Spleen (tissue), 11 donors: Measurements from ENCODE around the gene PCP2. TPM values are rescaled to one million over a fixed set of nuclear protein-coding genes. Genes with fewer than 3 reads are reported as not detected.

Source experiments
- DNase-seq: peaks from one replicate; pipeline ENCODE4 v3.0.0-alpha.2; 2020
- H3K27ac ChIP-seq, 8 donors: fragments of 200-600 bp; sonication (generic) in 7 of 8; 1 replicate in 4 of 8; 2 replicates in 4 of 8; pipeline versions ENCODE4 v1.5.0 to v1.8.0; 2016 to 2021; ENCODE audit warnings: inconsistent platforms in 4 of 8, mild to moderate bottlenecking in 4 of 8, moderate library complexity in 1 of 8
- H3K27me3 ChIP-seq, 7 donors: fragments of 200-600 bp; sonication (generic) in 6 of 7; replicated peaks in 1 of 7; 1 replicate in 4 of 7; 2 replicates in 3 of 7; pipeline versions ENCODE4 v1.5.0 to v1.8.0; 2016 to 2021; ENCODE audit warnings: inconsistent platforms in 3 of 7, mild to moderate bottlenecking in 1 of 7
- H3K36me3 ChIP-seq, 6 donors: fragments of 200-600 bp; sonication (generic) in 5 of 6; 1 replicate in 4 of 6; 2 replicates in 2 of 6; pipeline versions ENCODE4 v1.5.0 to v1.8.0; 2016 to 2021; ENCODE audit warnings: inconsistent platforms in 2 of 6
- H3K4me1 ChIP-seq, 6 donors: fragments of 200-600 bp; sonication (generic) in 5 of 6; 1 replicate in 3 of 6; 2 replicates in 3 of 6; pipeline versions ENCODE4 v1.5.0 to v1.8.0; 2016 to 2021; ENCODE audit warnings: inconsistent platforms in 3 of 6
- H3K4me3 ChIP-seq, 8 donors: fragments of 200-600 bp; sonication (generic) in 7 of 8; 1 replicate in 4 of 8; 2 replicates in 4 of 8; pipeline versions ENCODE4 v1.5.0 to v1.8.0; 2016 to 2021; ENCODE audit warnings: inconsistent platforms in 4 of 8, mild to moderate bottlenecking in 4 of 8, moderate library complexity in 2 of 8
- H3K9me3 ChIP-seq, 8 donors: fragments of 200-600 bp; sonication (generic) in 7 of 8; 1 replicate in 4 of 8; 2 replicates in 4 of 8; pipeline versions ENCODE4 v1.5.0 to v1.8.0; 2016 to 2021; ENCODE audit warnings: inconsistent platforms in 4 of 8
- POLR2A ChIP-seq, 3 donors: fragments of 450-650 bp; IDR thresholded peaks; one replicate each; pipeline ENCODE4 v1.5.1; 2017; ENCODE audit warnings: antibody characterized with exemption in 3 of 3, mild to moderate bottlenecking in 1 of 3
- POLR2AphosphoS5 ChIP-seq, 3 donors: sonication (generic); formaldehyde crosslinking; IDR thresholded peaks; one replicate each; pipeline ENCODE4 v1.5.1; 2017; ENCODE audit warnings: antibody characterized with exemption in 3 of 3
- WGBS, 5 donors: extraction: QIAGEN DNeasy Blood & Tissue Kit in 3 of 5; methylation state at CpG; one replicate each; pipeline versions ENCODE4 v1.1.5 to v1.1.7; 2013 to 2018; 5-methylcytosine and 5-hydroxymethylcytosine counted together
- intact Hi-C: fragments of 100-400 bp; cut with DNase I; formaldehyde crosslinking; loops from one replicate; pipeline ENCODE4 v1.15.0; 2023; ENCODE audit warnings: low total_unique reads
- microRNA-seq, 3 donors: library from miRNA; unstranded; fragments of <30 nt; microRNA quantifications; one replicate each; pipeline versions ENCODE4 to v1.1.0, GENCODE V29; 2019 to 2020
- polyA plus RNA-seq, 3 donors: library from polyadenylated mRNA; stranded (reverse); fragments of 200-250 nt; gene quantifications; one replicate each; pipeline ENCODE4 v1.2.1, GENCODE V29; 2013
- small RNA-seq, 4 donors: library from RNA; depleted of rRNA; stranded (forward); fragments of <200 nt; gene quantifications; one replicate each; pipeline ENCODE3, GENCODE V24; 2016
- total RNA-seq, 7 donors: library from RNA; depleted of rRNA in 3 of 7; stranded (reverse); fragments of >200 nt in 3 of 7; fragmentation: NEBNext Ultra II Directional in 4 of 7; extraction: Animal tissue kit (Norgen Biotek cat#: 25700) in 4 of 7; gene quantifications; one replicate each; pipeline versions ENCODE4 v1.1.0 to v1.2.1, GENCODE V29; 2016 to 2021
- TF ChIP-seq, protein P1 (sequence below), 11 experiments: fragments of 200-600 bp in 7 of 11; fragments of 450-650 bp in 4 of 11; sonication (generic) in 4 of 11; IDR thresholded peaks in 8 of 11; conservative IDR thresholded peaks in 3 of 11; 1 replicate in 7 of 11; 2 replicates in 4 of 11; pipeline versions ENCODE4 v1.4.0 to v1.8.0; 2016 to 2021; ENCODE audit warnings: antibody characterized with exemption in 11 of 11, inconsistent platforms in 4 of 11, mild to moderate bottlenecking in 1 of 11
- donor health status: healthy with polysubstance abuse.
- donor health status: DM: no; HTN: no; CAD: no; lungs with moderate emphysema.
- donor health status: DM: no; HTN: no; CAD: no.
- donor health status: Bipolar disorder and iron deficiency.
- donor health status: healthy.
- donor health status: DM: no; HTN: no; CAD: no.
- donor health status: DM: yes; HTN: yes; CAD: no.

Gene PCP2
- total and polyA plus RNA-seq, 10 donors, result 1.5 to 5.9 (median 2.5) TPM; not detected in 1

DNA sequence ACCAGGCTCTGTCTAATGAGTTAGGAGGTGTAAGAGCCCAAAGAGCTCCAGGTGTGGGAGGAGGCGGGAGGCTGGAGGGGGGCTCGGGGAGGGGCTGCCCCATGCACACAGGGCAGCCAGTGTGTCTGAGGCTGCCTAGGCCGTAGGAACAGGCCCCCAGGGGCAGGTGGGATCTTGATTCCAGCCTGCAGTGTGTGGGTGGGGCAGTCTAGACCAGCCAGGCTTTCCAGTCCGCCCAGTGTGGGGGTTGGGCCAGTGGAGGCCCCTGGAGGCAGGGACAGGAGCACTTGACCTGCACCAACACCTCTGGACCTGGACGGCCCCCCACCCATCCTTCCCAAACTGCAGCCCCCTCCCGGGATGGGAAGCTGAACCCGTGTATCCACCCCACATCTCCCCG lies 43.3 kb downstream of the PCP2 start:
- TF ChIP-seq, protein P1, sequence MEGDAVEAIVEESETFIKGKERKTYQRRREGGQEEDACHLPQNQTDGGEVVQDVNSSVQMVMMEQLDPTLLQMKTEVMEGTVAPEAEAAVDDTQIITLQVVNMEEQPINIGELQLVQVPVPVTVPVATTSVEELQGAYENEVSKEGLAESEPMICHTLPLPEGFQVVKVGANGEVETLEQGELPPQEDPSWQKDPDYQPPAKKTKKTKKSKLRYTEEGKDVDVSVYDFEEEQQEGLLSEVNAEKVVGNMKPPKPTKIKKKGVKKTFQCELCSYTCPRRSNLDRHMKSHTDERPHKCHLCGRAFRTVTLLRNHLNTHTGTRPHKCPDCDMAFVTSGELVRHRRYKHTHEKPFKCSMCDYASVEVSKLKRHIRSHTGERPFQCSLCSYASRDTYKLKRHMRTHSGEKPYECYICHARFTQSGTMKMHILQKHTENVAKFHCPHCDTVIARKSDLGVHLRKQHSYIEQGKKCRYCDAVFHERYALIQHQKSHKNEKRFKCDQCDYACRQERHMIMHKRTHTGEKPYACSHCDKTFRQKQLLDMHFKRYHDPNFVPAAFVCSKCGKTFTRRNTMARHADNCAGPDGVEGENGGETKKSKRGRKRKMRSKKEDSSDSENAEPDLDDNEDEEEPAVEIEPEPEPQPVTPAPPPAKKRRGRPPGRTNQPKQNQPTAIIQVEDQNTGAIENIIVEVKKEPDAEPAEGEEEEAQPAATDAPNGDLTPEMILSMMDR (IDR thresholded peaks at IDR 0.05 in 8 of 11, conservative IDR thresholded peaks at IDR 0.05 in 3 of 11), result no peak
- TF ChIP-seq POLR2A (IDR thresholded peaks at IDR 0.05) (no peak), POLR2AphosphoS5 (IDR thresholded peaks at IDR 0.05) (no peak)
- WGBS, 5 donors, result 61 to 74% (median 68%) methylated on average over 3 to 8 of the region's 8 CpGs
- H3K9me3 ChIP-seq, result no peaks in the 10 kb centered on the region
- H3K4me1 ChIP-seq, result peaks cover 0 to 3% (median under 1%) of the 10 kb centered on the region in 6 donors
- intact Hi-C loops, result no loop called here
- H3K4me3 ChIP-seq, result no peak overlapping the region
- no peaks in the 10 kb centered on the region for H3K36me3 ChIP-seq
- DNase-seq, result no peak
- peaks cover 0 to 68% (median 9%) of the 10 kb centered on the region in 7 donors for H3K27me3 ChIP-seq
- no peak overlapping the region for H3K27ac ChIP-seq

DNA sequence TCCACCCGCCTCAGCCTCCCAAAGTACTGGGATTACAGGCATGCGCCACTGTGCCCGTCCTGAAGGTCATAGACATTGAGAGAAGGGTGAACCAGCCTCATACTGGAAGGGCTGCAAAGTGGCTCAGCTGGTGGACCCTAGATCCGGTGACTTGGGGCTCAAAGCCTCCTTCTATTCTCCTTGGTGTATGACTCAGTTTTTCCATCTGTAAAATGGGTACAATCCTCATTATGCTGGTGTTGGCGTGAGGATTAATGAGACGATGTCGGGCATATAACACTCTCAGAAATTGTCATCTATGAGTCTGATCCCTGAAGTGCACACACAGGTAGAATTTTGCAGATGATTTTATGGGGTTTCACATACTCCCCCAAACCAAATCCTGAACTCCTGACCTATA lies 43.7 kb downstream of the PCP2 start:
- no peaks in the 10 kb centered on the region for H3K36me3 ChIP-seq
- no peak overlapping the region for H3K4me3 ChIP-seq
- H3K9me3 ChIP-seq, result no peaks in the 10 kb centered on the region
- intact Hi-C loops, result no loop called here
- WGBS, 5 donors, result 79 to 96% (median 87%) methylated on average over 5 to 7 of the region's 7 CpGs
- DNase-seq, result no peak
- no peak overlapping the region for H3K27ac ChIP-seq
- TF ChIP-seq POLR2A (IDR thresholded peaks at IDR 0.05) (no peak), POLR2AphosphoS5 (IDR thresholded peaks at IDR 0.05) (no peak)
- TF ChIP-seq, protein P1 (IDR thresholded peaks at IDR 0.05 in 8 of 11, conservative IDR thresholded peaks at IDR 0.05 in 3 of 11), result no peak
- peaks cover 0 to 64% (median 7%) of the 10 kb centered on the region in 7 donors for H3K27me3 ChIP-seq
- H3K4me1 ChIP-seq, result no peaks in the 10 kb centered on the region

DNA sequence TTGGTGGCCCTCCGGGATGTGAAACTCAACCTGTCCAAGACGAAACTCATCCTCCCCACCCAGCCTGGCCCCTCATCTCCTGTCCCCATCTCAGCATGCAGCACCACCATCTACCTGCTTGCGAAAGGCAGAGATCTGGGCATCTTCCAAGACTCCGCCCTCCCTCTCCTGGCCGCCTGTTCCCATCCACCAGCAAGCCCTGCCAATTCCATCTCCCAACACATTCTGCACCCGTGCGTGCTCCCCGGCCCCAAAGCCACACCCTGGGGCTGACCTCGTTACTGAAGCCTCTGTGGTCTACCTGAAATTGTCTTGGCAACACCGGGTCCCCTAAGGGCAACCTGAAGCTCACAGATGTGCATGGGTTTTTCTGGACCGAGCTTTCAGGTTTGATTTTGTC lies 51.1 kb downstream of the PCP2 start:
- no peaks in the 10 kb centered on the region for H3K9me3 ChIP-seq
- TF ChIP-seq, protein P1 (IDR thresholded peaks at IDR 0.05 in 8 of 11, conservative IDR thresholded peaks at IDR 0.05 in 3 of 11), result no peak
- TF ChIP-seq POLR2AphosphoS5 (IDR thresholded peaks at IDR 0.05) (no peak), POLR2A (IDR thresholded peaks at IDR 0.05) (no peak)
- H3K4me1 ChIP-seq, result no peaks in the 10 kb centered on the region
- DNase-seq, result no peak
- H3K4me3 ChIP-seq, result no peak overlapping the region
- H3K27me3 ChIP-seq, result peaks cover 0 to 6% (median 0%) of the 10 kb centered on the region in 7 donors
- 61 to 76% (median 70%) methylated on average over 11 of the region's 11 CpGs for WGBS, 5 donors
- intact Hi-C loops, result no loop called here
- no peak overlapping the region for H3K27ac ChIP-seq
- H3K36me3 ChIP-seq, result no peaks in the 10 kb centered on the region

Small RNA genes lying within 50 kb of the gene (microRNA-seq; reads per million reads assigned to microRNA genes)
- 0 reads per million in 3 donors for gene MIR6792

Small RNA genes lying within 50 kb of the gene (small RNA-seq; reads per million reads assigned to genes)
- 0 reads per million in 4 donors for gene MIR6792

Other genes starting within 250 kb of the PCP2 start
- gene PEX11G, start 144.7 kb downstream of the PCP2 start, total RNA-seq, result 1 to 10 TPM; 2.3 to 9.6 (median 5.2) TPM
- 1 to 10 TPM; 3.4 to 7.8 (median 4.0) TPM for gene PEX11G, start 144.7 kb downstream of the PCP2 start, polyA plus RNA-seq
- 10 to 100 TPM; 22.8 to 50.5 (median 43.6) TPM for gene ZNF358, start 117.6 kb downstream of the PCP2 start, total RNA-seq
- 10 to 100 TPM; 23.8 to 44.6 (median 30.6) TPM for gene ZNF358, start 117.6 kb downstream of the PCP2 start, polyA plus RNA-seq
- gene MCOLN1, start 111.1 kb downstream of the PCP2 start, total RNA-seq, result 100 to 1,000 TPM in 6 of 7 donors, 10 to 100 TPM in 1; 76.9 to 166 (median 131) TPM
- 100 to 1,000 TPM in 1 of 3 donors, 10 to 100 TPM in 2; 25.1 to 106 (median 68.5) TPM for gene MCOLN1, start 111.1 kb downstream of the PCP2 start, polyA plus RNA-seq
- gene PNPLA6, start 98.0 kb downstream of the PCP2 start, total RNA-seq, result 100 to 1,000 TPM; 125 to 225 (median 151) TPM
- 100 to 1,000 TPM in 2 of 3 donors, 10 to 100 TPM in 1; 51.0 to 142 (median 130) TPM for gene PNPLA6, start 98.0 kb downstream of the PCP2 start, polyA plus RNA-seq
- 1 to 10 TPM in 3 of 7 donors, under 1 TPM in 4; 0.28 to 1.5 (median 0.85) TPM for gene CAMSAP3, start 37.9 kb downstream of the PCP2 start, total RNA-seq
- gene CAMSAP3, start 37.9 kb downstream of the PCP2 start, polyA plus RNA-seq, result under 1 TPM; 0.52 to 0.77 (median 0.76) TPM
- 10 to 100 TPM; 37.2 to 52.2 (median 41.4) TPM for gene XAB2, start 4.2 kb downstream of the PCP2 start, total RNA-seq
- gene XAB2, start 4.2 kb downstream of the PCP2 start, polyA plus RNA-seq, result 10 to 100 TPM; 31.8 to 49.0 (median 48.3) TPM
- gene PET100, start 3.9 kb downstream of the PCP2 start, total RNA-seq, result 10 to 100 TPM in 6 of 7 donors, 1 to 10 TPM in 1; 8.7 to 94.5 (median 77.3) TPM
- 100 to 1,000 TPM; 111 to 130 (median 125) TPM for gene PET100, start 3.9 kb downstream of the PCP2 start, polyA plus RNA-seq
- gene STXBP2, start 3.4 kb upstream of the PCP2 start, total RNA-seq, result 100 to 1,000 TPM; 144 to 455 (median 185) TPM
- gene STXBP2, start 3.4 kb upstream of the PCP2 start, polyA plus RNA-seq, result 100 to 1,000 TPM in 1 of 3 donors, 10 to 100 TPM in 2; 58.8 to 198 (median 94.4) TPM
- 10 to 100 TPM in 4 of 7 donors, 1 to 10 TPM in 3; 5.4 to 44.0 (median 12.4) TPM for gene RETN, start 35.3 kb upstream of the PCP2 start, total RNA-seq
- gene RETN, start 35.3 kb upstream of the PCP2 start, polyA plus RNA-seq, result 10 to 100 TPM; 26.0 to 60.6 (median 51.1) TPM
- gene MCEMP1, start 43.4 kb upstream of the PCP2 start, total RNA-seq, result 10 to 100 TPM; 12.9 to 95.6 (median 28.7) TPM
- 10 to 100 TPM in 2 of 3 donors, 1 to 10 TPM in 1; 3.9 to 23.7 (median 11.7) TPM for gene MCEMP1, start 43.4 kb upstream of the PCP2 start, polyA plus RNA-seq
- 10 to 100 TPM; 47.2 to 88.5 (median 77.4) TPM for gene TRAPPC5, start 47.1 kb upstream of the PCP2 start, total RNA-seq
- gene TRAPPC5, start 47.1 kb upstream of the PCP2 start, polyA plus RNA-seq, result 100 to 1,000 TPM in 2 of 3 donors, 10 to 100 TPM in 1; 94.3 to 159 (median 128) TPM
- 100 to 1,000 TPM in 1 of 7 donors, 10 to 100 TPM in 6; 26.4 to 121 (median 47.0) TPM for gene FCER2, start 68.4 kb upstream of the PCP2 start, total RNA-seq
- 100 to 1,000 TPM in 2 of 3 donors, 10 to 100 TPM in 1; 48.0 to 108 (median 105) TPM for gene FCER2, start 68.4 kb upstream of the PCP2 start, polyA plus RNA-seq
- gene CLEC4G, start 98.4 kb upstream of the PCP2 start, total RNA-seq, result 1 to 10 TPM in 3 of 7 donors, under 1 TPM in 3, not detected in 1; 0.34 to 4.0 (median 0.88) TPM
- 1 to 10 TPM in 2 of 3 donors, under 1 TPM in 1; 0.50 to 1.3 (median 1.0) TPM for gene CLEC4G, start 98.4 kb upstream of the PCP2 start, polyA plus RNA-seq
- gene CD209, start 113.8 kb upstream of the PCP2 start, total RNA-seq, result 10 to 100 TPM in 2 of 7 donors, 1 to 10 TPM in 5; 1.1 to 22.2 (median 2.2) TPM
- under 1 TPM; 0.42 to 0.56 (median 0.46) TPM for gene CD209, start 113.8 kb upstream of the PCP2 start, polyA plus RNA-seq
- 1 to 10 TPM in 1 of 7 donors, under 1 TPM in 1, not detected in 5; 0.89 to 3.3 TPM for gene CLEC4M, start 129.5 kb upstream of the PCP2 start, total RNA-seq
- under 1 TPM in 2 of 3 donors, not detected in 1; 0.12 to 0.26 TPM for gene CLEC4M, start 129.5 kb upstream of the PCP2 start, polyA plus RNA-seq
- 10 to 100 TPM in 5 of 7 donors, 1 to 10 TPM in 2; 8.6 to 22.8 (median 13.8) TPM for gene EVI5L, start 196.5 kb upstream of the PCP2 start, total RNA-seq
- 1 to 10 TPM; 3.7 to 9.3 (median 3.7) TPM for gene EVI5L, start 196.5 kb upstream of the PCP2 start, polyA plus RNA-seq
- gene PRR36, start 240.7 kb upstream of the PCP2 start, total RNA-seq, result under 1 TPM in 4 of 7 donors, not detected in 3; 0.09 to 0.43 (median 0.21) TPM
- under 1 TPM; 0.02 to 0.06 (median 0.06) TPM for gene PRR36, start 240.7 kb upstream of the PCP2 start, polyA plus RNA-seq